Measurements from ENCODE around the gene NUCB1.
"Not testable (repeated sequence)": the region's sequence is repeated elsewhere in the genome, so short reads cannot be mapped to it uniquely, and the experiment has no call there.

DNA sequence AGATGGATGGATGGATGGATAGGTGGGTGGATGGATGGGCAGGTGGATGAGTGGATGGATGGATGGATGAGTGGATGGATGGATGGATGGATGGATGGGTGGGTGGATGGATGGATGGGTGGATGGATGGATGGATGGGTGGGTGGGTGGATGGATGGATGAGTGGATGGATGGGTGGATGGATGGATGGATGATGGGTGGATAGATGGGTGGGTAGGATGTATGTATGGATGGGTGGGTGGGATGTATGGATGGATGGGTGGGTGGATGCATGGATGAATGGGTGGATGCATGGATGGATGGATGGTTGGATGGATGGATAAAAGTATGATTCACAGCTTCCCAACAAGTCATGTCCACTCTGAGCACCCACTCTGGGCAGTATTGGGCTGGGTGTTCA, 3.7 kb downstream of the NUCB1 start:
- TF ChIP-seq, protein P1, sequence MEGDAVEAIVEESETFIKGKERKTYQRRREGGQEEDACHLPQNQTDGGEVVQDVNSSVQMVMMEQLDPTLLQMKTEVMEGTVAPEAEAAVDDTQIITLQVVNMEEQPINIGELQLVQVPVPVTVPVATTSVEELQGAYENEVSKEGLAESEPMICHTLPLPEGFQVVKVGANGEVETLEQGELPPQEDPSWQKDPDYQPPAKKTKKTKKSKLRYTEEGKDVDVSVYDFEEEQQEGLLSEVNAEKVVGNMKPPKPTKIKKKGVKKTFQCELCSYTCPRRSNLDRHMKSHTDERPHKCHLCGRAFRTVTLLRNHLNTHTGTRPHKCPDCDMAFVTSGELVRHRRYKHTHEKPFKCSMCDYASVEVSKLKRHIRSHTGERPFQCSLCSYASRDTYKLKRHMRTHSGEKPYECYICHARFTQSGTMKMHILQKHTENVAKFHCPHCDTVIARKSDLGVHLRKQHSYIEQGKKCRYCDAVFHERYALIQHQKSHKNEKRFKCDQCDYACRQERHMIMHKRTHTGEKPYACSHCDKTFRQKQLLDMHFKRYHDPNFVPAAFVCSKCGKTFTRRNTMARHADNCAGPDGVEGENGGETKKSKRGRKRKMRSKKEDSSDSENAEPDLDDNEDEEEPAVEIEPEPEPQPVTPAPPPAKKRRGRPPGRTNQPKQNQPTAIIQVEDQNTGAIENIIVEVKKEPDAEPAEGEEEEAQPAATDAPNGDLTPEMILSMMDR (IDR thresholded peaks at IDR 0.05; ENCODE audit: low read depth, low read length): not testable (repeated sequence)
- not testable (repeated sequence) for TF ChIP-seq EZH2phosphoT487 (IDR thresholded peaks at IDR 0.05; ENCODE audit: low read depth)
